ENCODE data around the gene CDH4. TPM values are rescaled to one million over a fixed set of nuclear protein-coding genes. Genes with fewer than 3 reads are reported as not detected.

Gene CDH4
- total RNA-seq, 4 donors from 2014 or later = not detected

- no peak for TF ChIP-seq EP300 (IDR thresholded peaks at IDR 0.05; ENCODE audit: low read depth)
- TF ChIP-seq POLR2AphosphoS5 (IDR thresholded peaks at IDR 0.05) = no peak
- no peak for TF ChIP-seq CTCF (IDR thresholded peaks at IDR 0.05)
- TF ChIP-seq POLR2A (IDR thresholded peaks at IDR 0.05) = no peak
- H3K36me3 ChIP-seq = no peaks in the 10 kb centered on the region
- intact Hi-C loops (cut with DNase I; ENCODE audit: low total_unique reads) = no loop called here
- H3K9me3 ChIP-seq = no peaks in the 10 kb centered on the region
- in situ Hi-C loops (cut with MboI; ENCODE audit: low pct_ligation_motif_present in 1 of 4, low pct_unique_long_range_greater_than_20kb in 1 of 4, low sequenced_read_pairs in 3 of 4) = no loop called here
- no peak for DNase-seq
- no peak overlapping the region for H3K4me3 ChIP-seq
- H3K27ac ChIP-seq = no peak overlapping the region
- H3K27me3 ChIP-seq = peaks cover 12% of the 10 kb centered on the region
- no peaks in the 10 kb centered on the region for H3K4me1 ChIP-seq
- 60 to 72% methylated on average over 1 to 27 of the region's 27 CpGs for WGBS, 2 donors (ENCODE audit: low coverage in 1 of 2)
Measured at GRCh38 chr20:61938839-61939690, 687.0 kb downstream of the CDH4 start.

GRCh38 chr20:61939691-61940360, 687.8 kb downstream of the CDH4 start:
- intact Hi-C loops (cut with DNase I; ENCODE audit: low total_unique reads) = no loop called here
- DNase-seq = no peak
- in situ Hi-C loops (cut with MboI; ENCODE audit: low pct_ligation_motif_present in 1 of 4, low pct_unique_long_range_greater_than_20kb in 1 of 4, low sequenced_read_pairs in 3 of 4) = no loop called here
- TF ChIP-seq EP300 (IDR thresholded peaks at IDR 0.05; ENCODE audit: low read depth) (no peak), POLR2AphosphoS5 (IDR thresholded peaks at IDR 0.05) (no peak), POLR2A (IDR thresholded peaks at IDR 0.05) (no peak), CTCF (IDR thresholded peaks at IDR 0.05) (no peak)
- Histone ChIP-seq H3K9me3 (no peaks in the 10 kb centered on the region), H3K27me3 (peaks cover 12% of the 10 kb centered on the region), H3K4me3 (no peak overlapping the region), H3K27ac (no peak overlapping the region), H3K36me3 (no peaks in the 10 kb centered on the region), H3K4me1 (no peaks in the 10 kb centered on the region)
- 50 to 77% methylated on average over 4 to 13 of the region's 13 CpGs for WGBS, 2 donors (ENCODE audit: low coverage in 1 of 2)

- Histone ChIP-seq H3K9me3 (no peaks in the 10 kb centered on the region), H3K4me1 (no peaks in the 10 kb centered on the region), H3K27ac (no peak overlapping the region), H3K27me3 (peaks cover 12% of the 10 kb centered on the region), H3K4me3 (no peak overlapping the region), H3K36me3 (no peaks in the 10 kb centered on the region)
- intact Hi-C loops (cut with DNase I; ENCODE audit: low total_unique reads) (no loop called here), in situ Hi-C loops (cut with MboI; ENCODE audit: low pct_ligation_motif_present in 1 of 4, low pct_unique_long_range_greater_than_20kb in 1 of 4, low sequenced_read_pairs in 3 of 4) (no loop called here)
- TF ChIP-seq EP300 (IDR thresholded peaks at IDR 0.05; ENCODE audit: low read depth) = no peak
- no peak for TF ChIP-seq POLR2A (IDR thresholded peaks at IDR 0.05)
- TF ChIP-seq POLR2AphosphoS5 (IDR thresholded peaks at IDR 0.05) = no peak
- TF ChIP-seq CTCF (IDR thresholded peaks at IDR 0.05) = no peak
- 92 to 93% methylated on average over 3 to 17 of the region's 17 CpGs for WGBS, 2 donors (ENCODE audit: low coverage in 1 of 2)
- DNase-seq = no peak
Measured at GRCh38 chr20:61940491-61940890, 688.4 kb downstream of the CDH4 start.

- intact Hi-C loops (cut with DNase I; ENCODE audit: low total_unique reads) (no loop called here), in situ Hi-C loops (cut with MboI; ENCODE audit: low pct_ligation_motif_present in 1 of 4, low pct_unique_long_range_greater_than_20kb in 1 of 4, low sequenced_read_pairs in 3 of 4) (no loop called here)
- H3K4me1 ChIP-seq = no peaks in the 10 kb centered on the region
- H3K9me3 ChIP-seq = no peaks in the 10 kb centered on the region
- TF ChIP-seq EP300 (IDR thresholded peaks at IDR 0.05; ENCODE audit: low read depth) = no peak
- no peak for TF ChIP-seq POLR2A (IDR thresholded peaks at IDR 0.05)
- no peak for TF ChIP-seq POLR2AphosphoS5 (IDR thresholded peaks at IDR 0.05)
- TF ChIP-seq CTCF (IDR thresholded peaks at IDR 0.05) = no peak
- H3K27me3 ChIP-seq = peaks cover 12% of the 10 kb centered on the region
- 85% methylated on average over 16 of the region's 16 CpGs; no CpG with 5 or more reads in 1 of the 2 donors for WGBS, 2 donors (ENCODE audit: low coverage in 1 of 2)
- H3K4me3 ChIP-seq = no peak overlapping the region
- no peak for DNase-seq
- no peaks in the 10 kb centered on the region for H3K36me3 ChIP-seq
- no peak overlapping the region for H3K27ac ChIP-seq
Measured at GRCh38 chr20:61940976-61941720, 689.1 kb downstream of the CDH4 start.
